Stimulated activated naive CD8-positive, alpha-beta T cell treated with anti-CD3 and anti-CD28 coated beads, Interleukin-15, amount 100 ng/mL, for 72 hours (primary cell): ENCODE data around the gene OSBPL10.
A peak's percentile ranks its signal among the peaks of the same experiment; 100 is the strongest.

Experiments used
- ATAC-seq: fragments of 150-1000 bp; cut with Tn5 transposase; 2 replicates; pipeline ENCODE4 v1.10.0; 2021; ENCODE audit warnings: mild to moderate bottlenecking, moderate library complexity
- DNase-seq, 2 donors: peaks; one replicate each; pipeline ENCODE4 v3.0.0; 2021 to 2022
- H3K27ac Mint-ChIP-seq, 2 donors: one replicate each; pipeline ENCODE4 v1.8.0; 2022; ENCODE audit warnings: mild to moderate bottlenecking in 2 of 2, mixed read lengths in 2 of 2, moderate library complexity in 2 of 2
- H3K27me3 Mint-ChIP-seq: one replicate; pipeline ENCODE4 v1.8.0; 2022; ENCODE audit warnings: mixed read lengths
- H3K4me1 Mint-ChIP-seq: one replicate; pipeline ENCODE4 v1.8.0; 2022; ENCODE audit warnings: mild to moderate bottlenecking, mixed read lengths
- H3K4me3 Mint-ChIP-seq, 2 donors: one replicate each; pipeline ENCODE4 v1.8.0; 2022; ENCODE audit warnings: mild to moderate bottlenecking in 2 of 2, mixed read lengths in 2 of 2, moderate library complexity in 1 of 2
- H3K9me3 Mint-ChIP-seq, 2 donors: one replicate each; pipeline ENCODE4 v1.8.0; 2022; ENCODE audit warnings: mixed read lengths in 2 of 2

Gene OSBPL10

DNA sequence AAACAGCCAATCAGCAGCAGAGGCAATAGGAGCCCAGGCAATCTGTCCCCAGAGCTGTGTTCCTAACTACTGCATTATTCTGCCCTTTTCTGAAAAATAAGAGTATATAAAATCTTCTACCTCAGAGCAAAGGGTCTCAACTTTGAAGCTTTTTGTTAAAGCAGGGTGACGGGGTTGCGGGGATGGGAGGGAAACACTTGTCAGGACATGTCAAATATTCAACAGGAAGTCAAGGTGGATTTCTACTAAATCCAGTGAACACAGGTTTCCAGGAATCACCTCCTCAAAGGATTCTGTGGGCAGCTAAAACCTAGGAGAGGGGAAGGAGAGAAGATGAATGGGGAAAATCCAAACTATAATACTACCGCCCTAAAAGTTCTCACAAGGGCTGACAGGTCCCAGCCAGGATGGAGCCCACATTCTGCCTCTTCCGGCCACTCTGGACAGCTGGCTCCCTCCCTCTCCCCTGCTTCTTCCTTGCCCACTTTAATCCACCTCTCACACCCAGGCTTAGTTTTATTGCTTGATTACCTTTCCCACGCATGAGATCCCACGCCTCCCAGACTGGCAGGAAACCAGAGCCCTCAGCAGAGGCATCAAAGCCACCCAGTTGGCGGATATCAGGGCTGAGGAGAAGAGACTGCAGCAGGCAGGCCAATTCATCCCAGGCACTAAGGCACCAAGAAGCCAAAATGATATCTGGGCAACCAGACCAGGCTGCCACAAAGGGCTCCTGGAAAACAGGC lies 77.2 kb downstream of the OSBPL10 start:
- Mint-ChIP-seq H3K27me3 (no peaks in the 10 kb centered on the region), H3K4me1 (peaks cover 25% of the 10 kb centered on the region), H3K9me3 (no peaks in the 10 kb centered on the region), H3K4me3 (no peak overlapping the region), H3K27ac (peak overlapping the region; percentile 23 to 65)
- DNase-seq = no peak
- ATAC-seq = no peak

DNA sequence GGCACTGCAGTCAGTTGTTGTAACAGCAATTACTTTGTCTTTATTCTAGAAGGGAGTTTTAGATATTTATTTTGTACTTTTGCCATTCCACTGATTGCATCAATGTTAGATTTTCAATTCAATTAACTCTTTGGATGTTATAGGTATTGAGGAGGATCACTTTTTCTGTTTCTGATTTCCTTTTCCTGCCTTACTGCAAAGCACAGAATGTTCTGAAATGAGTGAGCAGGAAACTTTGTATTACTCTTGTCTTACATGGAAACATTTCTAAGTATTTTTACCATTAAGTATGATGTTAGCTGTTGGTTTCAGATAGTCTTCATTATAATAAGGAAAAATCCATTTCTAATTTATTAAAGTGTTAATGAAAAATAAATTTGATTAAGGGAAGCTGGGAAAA lies 80.5 kb downstream of the OSBPL10 start:
- H3K9me3 Mint-ChIP-seq = no peaks in the 10 kb centered on the region
- peaks cover 9% of the 10 kb centered on the region for H3K27me3 Mint-ChIP-seq
- no peak for ATAC-seq
- peaks cover 25% of the 10 kb centered on the region for H3K4me1 Mint-ChIP-seq
- H3K27ac Mint-ChIP-seq = no peak overlapping the region
- H3K4me3 Mint-ChIP-seq = no peak overlapping the region
- DNase-seq = no peak

GRCh38 chr3:31896648-31897433 lies 84.2 kb downstream of the OSBPL10 start:
- ATAC-seq (no peak), DNase-seq (no peak)
- Mint-ChIP-seq H3K4me3 (no peak overlapping the region), H3K27ac (peak overlapping the region in 1 of 2 donors; percentile 28), H3K27me3 (peaks cover 19% of the 10 kb centered on the region), H3K9me3 (no peaks in the 10 kb centered on the region), H3K4me1 (peaks cover 12% of the 10 kb centered on the region)

DNA sequence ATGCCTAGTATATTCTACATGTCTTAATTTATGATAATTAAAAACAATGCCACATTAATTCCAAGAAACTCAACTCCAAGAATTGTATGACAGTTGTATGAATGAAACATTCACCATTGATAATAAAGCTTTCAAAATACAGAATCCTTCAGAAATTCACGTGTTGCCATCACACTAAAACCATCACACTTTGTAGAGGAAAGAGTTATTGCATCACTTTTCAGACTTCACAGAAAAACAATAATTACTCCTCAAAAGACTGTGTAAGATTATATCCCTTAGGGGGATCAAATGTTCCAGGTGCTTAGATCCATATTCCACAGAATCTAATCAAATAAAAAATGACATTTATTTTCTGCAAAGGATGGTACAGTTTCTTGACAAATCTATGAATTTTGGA lies 85.0 kb downstream of the OSBPL10 start:
- Mint-ChIP-seq H3K27me3 (peaks cover 23% of the 10 kb centered on the region), H3K27ac (no peak overlapping the region), H3K4me1 (peaks cover 7% of the 10 kb centered on the region), H3K4me3 (no peak overlapping the region), H3K9me3 (no peaks in the 10 kb centered on the region)
- DNase-seq (no peak), ATAC-seq (no peak)

DNA sequence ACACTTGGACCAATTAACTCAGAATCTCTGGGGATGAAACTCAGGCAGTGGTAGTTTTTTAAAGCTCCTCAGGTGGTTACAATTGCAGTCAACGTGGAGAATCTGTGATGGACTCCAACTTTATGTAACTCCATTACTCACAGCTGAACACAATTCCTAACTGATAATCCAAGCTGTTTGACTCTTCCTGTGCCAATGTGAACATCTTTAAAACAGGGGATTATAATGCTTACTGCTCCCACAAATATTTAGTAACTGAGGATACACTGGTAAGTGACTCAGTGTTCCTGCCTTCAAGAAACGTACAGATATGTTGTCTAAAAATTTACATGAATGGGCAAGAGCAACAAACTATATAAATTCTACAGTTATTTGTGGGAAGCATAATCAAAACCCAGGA lies 85.6 kb downstream of the OSBPL10 start:
- ATAC-seq = no peak
- peaks cover 5% of the 10 kb centered on the region for H3K4me1 Mint-ChIP-seq
- H3K9me3 Mint-ChIP-seq = no peaks in the 10 kb centered on the region
- H3K4me3 Mint-ChIP-seq = no peak overlapping the region
- peaks cover 23% of the 10 kb centered on the region for H3K27me3 Mint-ChIP-seq
- no peak overlapping the region for H3K27ac Mint-ChIP-seq
- no peak for DNase-seq

DNA sequence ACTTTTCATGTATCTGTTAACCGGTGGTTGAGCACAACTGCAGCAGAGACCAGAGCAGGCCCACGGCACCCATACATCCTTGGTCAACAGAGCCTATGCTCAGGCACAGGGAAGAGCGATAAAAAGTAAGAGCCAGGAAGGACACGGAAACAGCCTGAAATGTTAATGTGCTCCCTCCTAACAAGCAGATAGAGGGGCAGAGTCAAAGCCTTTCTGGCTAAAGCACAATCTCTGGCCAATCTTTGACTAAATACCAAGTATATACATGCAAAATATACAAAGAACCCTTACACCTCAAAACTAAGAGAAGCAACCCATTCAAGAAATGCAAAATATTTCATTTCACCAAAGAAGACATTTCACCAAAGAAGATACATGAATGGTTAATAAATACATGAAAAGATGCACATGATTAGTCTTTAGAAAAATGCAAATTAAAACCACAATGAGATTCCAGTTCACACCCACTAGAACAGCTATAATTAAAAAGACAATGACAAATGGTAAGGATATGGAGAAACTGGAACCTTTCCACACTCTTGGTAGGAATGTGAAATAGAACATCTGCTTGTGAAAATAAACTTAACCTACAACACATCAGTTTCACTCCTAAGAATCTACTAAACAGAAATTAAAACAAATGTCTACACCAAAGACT lies 88.0 kb downstream of the OSBPL10 start:
- DNase-seq (no peak), ATAC-seq (no peak)
- peaks cover 29% of the 10 kb centered on the region for H3K27me3 Mint-ChIP-seq
- no peak overlapping the region for H3K4me3 Mint-ChIP-seq
- no peaks in the 10 kb centered on the region for H3K9me3 Mint-ChIP-seq
- no peak overlapping the region for H3K27ac Mint-ChIP-seq
- no peaks in the 10 kb centered on the region for H3K4me1 Mint-ChIP-seq

DNA sequence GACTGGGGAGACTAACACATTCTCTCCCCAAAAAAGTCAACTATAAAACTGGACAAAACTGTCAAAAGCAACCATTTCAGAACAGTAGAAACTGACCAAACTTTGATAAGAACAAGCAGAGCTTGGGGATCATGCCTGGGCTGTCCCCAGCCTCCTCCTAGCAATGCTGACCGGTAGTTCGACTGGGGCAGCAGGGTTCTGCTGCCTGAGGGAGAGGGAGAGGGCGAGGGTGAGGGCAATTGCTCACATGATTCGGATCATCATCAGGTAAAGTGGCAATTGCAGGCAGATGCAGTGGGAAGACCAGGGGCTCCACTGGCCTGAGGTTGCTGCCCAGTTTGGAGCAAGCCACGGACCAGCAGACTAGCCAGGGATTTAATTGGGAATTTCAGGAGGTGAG lies 88.6 kb downstream of the OSBPL10 start:
- H3K4me3 Mint-ChIP-seq = no peak overlapping the region
- ATAC-seq (no peak), DNase-seq (no peak)
- H3K9me3 Mint-ChIP-seq = no peaks in the 10 kb centered on the region
- peaks cover 32% of the 10 kb centered on the region for H3K27me3 Mint-ChIP-seq
- no peak overlapping the region for H3K27ac Mint-ChIP-seq
- H3K4me1 Mint-ChIP-seq = no peaks in the 10 kb centered on the region

- Mint-ChIP-seq H3K9me3 (no peaks in the 10 kb centered on the region), H3K4me3 (no peak overlapping the region), H3K27ac (no peak overlapping the region), H3K4me1 (no peaks in the 10 kb centered on the region), H3K27me3 (peaks cover 33% of the 10 kb centered on the region)
- ATAC-seq = no peak
- no peak for DNase-seq
Observed at GRCh38 chr3:31891876-31892455, 89.1 kb downstream of the OSBPL10 start.

DNA sequence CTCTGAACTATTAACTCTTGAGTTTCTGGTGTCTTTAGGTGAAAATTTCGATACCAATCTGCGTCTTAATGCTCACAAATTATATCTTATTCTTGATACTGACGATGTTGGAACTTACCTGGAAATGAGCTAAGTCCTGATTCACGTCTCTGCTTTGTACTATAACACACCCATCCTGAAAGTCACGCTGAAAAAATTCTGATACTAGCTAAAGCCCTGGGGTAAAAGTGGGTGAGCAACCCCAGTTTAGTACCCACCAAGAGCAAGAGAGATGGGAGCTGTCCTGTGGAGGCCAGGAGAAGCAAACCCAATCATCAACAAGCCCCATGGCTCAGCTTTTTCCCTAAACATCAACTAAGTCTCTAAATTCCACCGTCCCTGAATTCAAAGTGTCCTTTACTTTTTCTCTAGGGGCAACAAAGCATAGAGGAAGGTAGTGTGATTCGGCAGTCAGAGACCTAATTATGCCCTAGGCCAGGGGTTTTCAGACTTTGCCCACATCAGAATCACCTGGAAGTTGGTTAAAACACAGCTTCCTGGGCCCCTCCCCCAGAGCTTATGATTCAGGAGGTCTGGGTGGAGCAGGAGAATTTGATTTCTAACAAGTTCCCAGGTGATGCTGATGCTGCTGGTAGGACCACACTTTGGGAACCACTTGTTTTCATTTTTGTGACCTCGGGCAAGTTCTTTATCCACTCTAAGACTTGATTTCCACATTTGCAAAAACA lies 90.2 kb downstream of the OSBPL10 start:
- H3K4me1 Mint-ChIP-seq = no peaks in the 10 kb centered on the region
- peaks cover 32% of the 10 kb centered on the region for H3K27me3 Mint-ChIP-seq
- H3K9me3 Mint-ChIP-seq = no peaks in the 10 kb centered on the region
- ATAC-seq (peak; percentile 40), DNase-seq (no peak)
- H3K4me3 Mint-ChIP-seq = no peak overlapping the region
- no peak overlapping the region for H3K27ac Mint-ChIP-seq

GRCh38 chr3:31890007-31890406 lies 91.1 kb downstream of the OSBPL10 start:
- H3K9me3 Mint-ChIP-seq = no peaks in the 10 kb centered on the region
- DNase-seq = no peak
- H3K27ac Mint-ChIP-seq = no peak overlapping the region
- no peaks in the 10 kb centered on the region for H3K4me1 Mint-ChIP-seq
- no peak overlapping the region for H3K4me3 Mint-ChIP-seq
- ATAC-seq = no peak
- peaks cover 32% of the 10 kb centered on the region for H3K27me3 Mint-ChIP-seq

GRCh38 chr3:31885235-31885634 lies 95.8 kb downstream of the OSBPL10 start:
- H3K27me3 Mint-ChIP-seq = peaks cover 27% of the 10 kb centered on the region
- ATAC-seq (no peak), DNase-seq (no peak)
- no peak overlapping the region for H3K27ac Mint-ChIP-seq
- peaks cover 0 to 4% of the 10 kb centered on the region in 2 donors for H3K9me3 Mint-ChIP-seq
- no peak overlapping the region for H3K4me3 Mint-ChIP-seq
- no peaks in the 10 kb centered on the region for H3K4me1 Mint-ChIP-seq

DNA sequence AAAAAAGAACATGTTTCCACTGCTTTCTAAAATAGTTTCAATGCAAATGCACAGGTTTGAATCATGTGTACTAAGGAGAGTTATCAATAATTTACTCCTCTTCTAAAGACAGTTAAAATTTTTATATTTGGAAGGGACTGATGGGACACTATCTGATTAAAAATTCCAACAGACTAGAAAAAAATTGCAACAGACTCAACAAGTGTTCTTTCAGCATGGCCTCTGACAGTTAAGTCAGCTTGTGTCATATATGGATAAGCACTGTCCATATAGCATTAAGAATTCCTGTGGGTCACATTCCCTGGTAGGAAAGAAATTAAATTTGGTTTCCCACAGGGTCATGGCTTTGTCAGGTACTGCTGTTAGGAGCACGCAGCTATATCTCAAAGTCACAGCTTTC lies 96.8 kb downstream of the OSBPL10 start:
- no peak for ATAC-seq
- no peak for DNase-seq
- H3K4me3 Mint-ChIP-seq = no peak overlapping the region
- H3K4me1 Mint-ChIP-seq = no peaks in the 10 kb centered on the region
- peaks cover 27% of the 10 kb centered on the region for H3K27me3 Mint-ChIP-seq
- peaks cover 0 to 4% of the 10 kb centered on the region in 2 donors for H3K9me3 Mint-ChIP-seq
- no peak overlapping the region for H3K27ac Mint-ChIP-seq

- peaks cover 0 to 4% of the 10 kb centered on the region in 2 donors for H3K9me3 Mint-ChIP-seq
- no peak overlapping the region for H3K4me3 Mint-ChIP-seq
- no peaks in the 10 kb centered on the region for H3K4me1 Mint-ChIP-seq
- DNase-seq (no peak), ATAC-seq (no peak)
- H3K27ac Mint-ChIP-seq = no peak overlapping the region
- peaks cover 19% of the 10 kb centered on the region for H3K27me3 Mint-ChIP-seq
Observed at GRCh38 chr3:31882895-31883294, 98.2 kb downstream of the OSBPL10 start.

- Mint-ChIP-seq H3K27ac (no peak overlapping the region), H3K4me1 (no peaks in the 10 kb centered on the region), H3K9me3 (peaks cover 0 to 4% of the 10 kb centered on the region in 2 donors), H3K4me3 (no peak overlapping the region), H3K27me3 (peaks cover 17% of the 10 kb centered on the region)
- DNase-seq (no peak), ATAC-seq (no peak)
Observed at GRCh38 chr3:31882431-31882830, 98.6 kb downstream of the OSBPL10 start.

DNA sequence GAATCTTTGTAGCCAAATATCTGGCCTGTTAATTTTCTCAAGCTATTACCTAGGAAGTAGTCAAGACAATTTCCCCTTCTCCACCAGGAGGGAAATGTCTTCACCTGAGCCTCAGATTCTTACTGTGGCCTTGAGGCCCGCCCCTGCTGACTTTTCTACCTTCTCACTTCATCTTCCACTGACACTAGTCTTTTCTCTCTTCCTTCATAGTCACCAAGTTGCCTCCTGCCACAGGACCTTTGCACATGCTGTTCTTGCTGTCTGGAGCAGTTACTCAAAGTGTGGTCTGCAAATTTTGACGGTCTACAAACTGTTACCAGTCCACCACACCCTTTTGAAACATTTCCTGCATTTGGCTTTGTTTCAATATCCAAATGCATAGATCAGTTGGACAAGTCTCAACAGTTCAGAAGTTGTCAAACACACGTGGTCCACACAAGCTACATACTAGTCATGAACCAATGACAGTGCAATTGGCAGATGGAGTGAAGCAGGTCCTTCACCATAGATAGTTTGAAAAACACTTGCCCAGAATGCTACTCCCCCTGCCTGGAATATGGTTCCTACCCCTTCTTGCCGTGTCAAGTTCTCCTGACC lies 100.5 kb downstream of the OSBPL10 start:
- Mint-ChIP-seq H3K4me1 (no peaks in the 10 kb centered on the region), H3K9me3 (peaks cover 0 to 4% of the 10 kb centered on the region in 2 donors), H3K27me3 (peaks cover 8% of the 10 kb centered on the region), H3K4me3 (no peak overlapping the region), H3K27ac (no peak overlapping the region)
- ATAC-seq (no peak), DNase-seq (no peak)
